Measurements from ENCODE around the gene CCDC192.

The CCDC192 gene

GRCh38 chr5:127863610-127864395 lies 160.6 kb downstream of the CCDC192 start:
- no peak for TF ChIP-seq CTCF (IDR thresholded peaks at IDR 0.05; ENCODE audit: insufficient read depth, low read length, poor library complexity, severe bottlenecking)
- no peak for TF ChIP-seq EZH2phosphoT487 (conservative IDR thresholded peaks at IDR 0.05; ENCODE audit: low read length)
- 0 out of 2 replicates have a peak, but pooled peaks cover 3% of the 10 kb centered on the region for H3K27me3 ChIP-seq (ENCODE audit: low read length)
- no peak overlapping the region for H3K4me2 ChIP-seq (ENCODE audit: low read depth, low read length, poor library complexity, severe bottlenecking)
- H3K27ac ChIP-seq (ENCODE audit: low read depth, low read length) = no peak overlapping the region
- no peaks in the 10 kb centered on the region for H3K9me3 ChIP-seq (ENCODE audit: insufficient read depth, low read length)
- no peaks in the 10 kb centered on the region for H3F3A ChIP-seq (ENCODE audit: insufficient read depth)
- H3K4me3 ChIP-seq (ENCODE audit: insufficient read depth, low read length, poor library complexity, severe bottlenecking) = no peak overlapping the region
- H2AFZ ChIP-seq (ENCODE audit: low read depth, low read length, severe bottlenecking) = no peak overlapping the region
- H4K20me1 ChIP-seq (ENCODE audit: low read depth, low read length) = no peaks in the 10 kb centered on the region
- H3K36me3 ChIP-seq (ENCODE audit: low read length) = no peaks in the 10 kb centered on the region
- no peaks in the 10 kb centered on the region for H3K9me2 ChIP-seq (replicated peaks; ENCODE audit: insufficient read depth, low read length)
- H3K9ac ChIP-seq (ENCODE audit: low read length) = no peak overlapping the region
- H3K79me2 ChIP-seq (ENCODE audit: insufficient read depth, low read length) = no peaks in the 10 kb centered on the region

GRCh38 chr5:127864511-127864910 lies 161.3 kb downstream of the CCDC192 start:
- TF ChIP-seq EZH2phosphoT487 (conservative IDR thresholded peaks at IDR 0.05; ENCODE audit: low read length) = no peak
- no peak for TF ChIP-seq CTCF (IDR thresholded peaks at IDR 0.05; ENCODE audit: insufficient read depth, low read length, poor library complexity, severe bottlenecking)
- Histone ChIP-seq H3K9me2 (replicated peaks; ENCODE audit: insufficient read depth, low read length) (no peaks in the 10 kb centered on the region), H2AFZ (ENCODE audit: low read depth, low read length, severe bottlenecking) (no peak overlapping the region), H3K9ac (ENCODE audit: low read length) (no peak overlapping the region), H4K20me1 (ENCODE audit: low read depth, low read length) (no peaks in the 10 kb centered on the region), H3K27me3 (ENCODE audit: low read length) (0 out of 2 replicates have a peak, but pooled peaks cover 3% of the 10 kb centered on the region), H3K4me3 (ENCODE audit: insufficient read depth, low read length, poor library complexity, severe bottlenecking) (no peak overlapping the region), H3K36me3 (ENCODE audit: low read length) (no peaks in the 10 kb centered on the region), H3F3A (ENCODE audit: insufficient read depth) (no peaks in the 10 kb centered on the region), H3K9me3 (ENCODE audit: insufficient read depth, low read length) (no peaks in the 10 kb centered on the region), H3K79me2 (ENCODE audit: insufficient read depth, low read length) (no peaks in the 10 kb centered on the region), H3K27ac (ENCODE audit: low read depth, low read length) (no peak overlapping the region), H3K4me2 (ENCODE audit: low read depth, low read length, poor library complexity, severe bottlenecking) (no peak overlapping the region)

- Histone ChIP-seq H3F3A (ENCODE audit: insufficient read depth) (no peaks in the 10 kb centered on the region), H3K79me2 (ENCODE audit: insufficient read depth, low read length) (no peaks in the 10 kb centered on the region), H3K9ac (ENCODE audit: low read length) (no peak overlapping the region), H3K4me3 (ENCODE audit: insufficient read depth, low read length, poor library complexity, severe bottlenecking) (no peak overlapping the region), H3K36me3 (ENCODE audit: low read length) (no peaks in the 10 kb centered on the region), H4K20me1 (ENCODE audit: low read depth, low read length) (no peaks in the 10 kb centered on the region), H3K4me2 (ENCODE audit: low read depth, low read length, poor library complexity, severe bottlenecking) (no peak overlapping the region), H3K9me3 (ENCODE audit: insufficient read depth, low read length) (no peaks in the 10 kb centered on the region), H3K27ac (ENCODE audit: low read depth, low read length) (no peak overlapping the region), H3K27me3 (ENCODE audit: low read length) (0 out of 2 replicates have a peak, but pooled peaks cover 3% of the 10 kb centered on the region), H3K9me2 (replicated peaks; ENCODE audit: insufficient read depth, low read length) (no peaks in the 10 kb centered on the region), H2AFZ (ENCODE audit: low read depth, low read length, severe bottlenecking) (no peak overlapping the region)
- TF ChIP-seq EZH2phosphoT487 (conservative IDR thresholded peaks at IDR 0.05; ENCODE audit: low read length) (no peak), CTCF (IDR thresholded peaks at IDR 0.05; ENCODE audit: insufficient read depth, low read length, poor library complexity, severe bottlenecking) (no peak)
Observed at GRCh38 chr5:127865273-127865672, 162.1 kb downstream of the CCDC192 start.

Data from SU-DHL-6 (cell line).